GM12878 (cell line): Measurements from ENCODE around the gene NCL. TPM values are rescaled to one million over a fixed set of nuclear protein-coding genes. Genes with fewer than 3 reads are reported as not detected.

Experiments
- ATAC-seq: fragments of 200-7000 bp; cut with Tn5 transposase; 3 replicates; pipeline ENCODE4 v1.9.1; 2020; ENCODE audit warnings: mild to moderate bottlenecking, moderate library complexity
- BruUV-seq: library from RNA; stranded (reverse); fragments of 400-500 nt; replicated peaks from 2 replicates; lab custom pipeline; 2021; lab: Mats Ljungman, UMichigan
- CTCF ChIA-PET: fragments of 300-600 bp; sonication (Branson Sonifier 250); formaldehyde crosslinking; extraction: SDS; loops from one replicate; lab custom pipeline; 2021; ENCODE audit warnings: inconsistent platforms; lab: Yijun Ruan, JAX
- POLR2A ChIA-PET: fragments of 350-600 bp; formaldehyde crosslinking; extraction: SDS; loops from one replicate; lab custom pipeline; 2021; ENCODE audit warnings: inconsistent platforms; lab: Charles Lee
- RAD21 ChIA-PET: fragments of 300-600 bp; sonication (Branson Sonifier 250); formaldehyde crosslinking; loops from one replicate; lab custom pipeline; 2023; ENCODE audit warnings: antibody characterized with exemption; ENCODE audit not compliant: unreplicated experiment; lab: Charles Lee
- SMC1A ChIA-PET: fragments of 300-600 bp; sonication (Branson Sonifier 250); formaldehyde crosslinking; loops from one replicate; lab custom pipeline; 2023; ENCODE audit not compliant: unreplicated experiment, uncharacterized antibody; lab: Charles Lee
- DNase-seq: peaks from one replicate; pipeline ENCODE4 v3.0.0-alpha.2; 2011; ENCODE audit warnings: low read depth, low spot score
- FAIRE-seq: peaks from 3 replicates; lab custom pipeline; 2011; peaks lifted over from hg19 to GRCh38; lab: Jason Lieb, UNC
- H2AFZ ChIP-seq: 2 replicates; pipeline ENCODE4 v1.6.0; 2011; ENCODE audit warnings: low read depth, low read length, control low read depth; ENCODE audit not compliant: control insufficient read depth
- H3K27ac ChIP-seq: 2 replicates; pipeline ENCODE4 v1.5.1; 2011; ENCODE audit warnings: control low read depth; ENCODE audit not compliant: control insufficient read depth, insufficient read depth
- H3K27me3 ChIP-seq, 2 experiments: replicated peaks in 1 of 2; 2 replicates each; pipeline versions ENCODE4 v1.6.0 to v1.6.1; 2011; ENCODE audit warnings: low read length in 1 of 2; ENCODE audit not compliant: control insufficient read depth in 2 of 2, insufficient read depth in 2 of 2
- H3K36me3 ChIP-seq, 2 experiments: 2 replicates each; pipeline ENCODE4 v1.5.1; 2011; ENCODE audit warnings: low read length in 1 of 2; ENCODE audit not compliant: control insufficient read depth in 2 of 2, insufficient read depth in 2 of 2
- H3K4me1 ChIP-seq: 2 replicates; pipeline ENCODE4 v1.6.1; 2011; ENCODE audit warnings: mild to moderate bottlenecking, low read length, moderate library complexity, mixed read lengths; ENCODE audit not compliant: control insufficient read depth, insufficient read depth
- H3K4me2 ChIP-seq: 2 replicates; pipeline ENCODE4 v1.6.0; 2011; ENCODE audit warnings: control low read depth; ENCODE audit not compliant: control insufficient read depth, insufficient read depth
- H3K4me3 ChIP-seq: fragments of 200-600 bp; sonication (generic); 2 replicates; pipeline ENCODE4 v1.5.1; 2016
- H3K79me2 ChIP-seq: 2 replicates; pipeline ENCODE4 v1.6.0; 2011; ENCODE audit warnings: low read length; ENCODE audit not compliant: control insufficient read depth, insufficient read depth
- H3K9ac ChIP-seq: 2 replicates; pipeline ENCODE4 v1.8.0; 2011; ENCODE audit warnings: low read length, control low read depth, mixed read lengths; ENCODE audit not compliant: control insufficient read depth, insufficient read depth
- H3K9me3 ChIP-seq: replicated peaks from 3 replicates; pipeline ENCODE4 v1.5.1; 2011; ENCODE audit warnings: mild to moderate bottlenecking, low read length; ENCODE audit not compliant: control insufficient read depth, insufficient read depth
- H4K20me1 ChIP-seq: 2 replicates; pipeline ENCODE4 v1.6.0; 2011; ENCODE audit not compliant: control insufficient read depth, insufficient read depth
- POLR2A ChIP-seq: IDR thresholded peaks from 2 replicates; pipeline ENCODE4 v1.6.1; 2011; ENCODE audit warnings: low read depth, mild to moderate bottlenecking, low read length
- POLR2AphosphoS2 ChIP-seq: IDR thresholded peaks from 2 replicates; pipeline ENCODE4 v1.6.1; 2011; ENCODE audit warnings: low read depth, mild to moderate bottlenecking, low read length, improper control_type of control experiment, moderate library complexity
- POLR2AphosphoS5 ChIP-seq: IDR thresholded peaks from 2 replicates; pipeline ENCODE4 v1.6.1; 2011; ENCODE audit warnings: mild to moderate bottlenecking, low read length, inconsistent platforms
- ZSCAN29 ChIP-seq: fragments of 450-650 bp; IDR thresholded peaks from 2 replicates; pipeline ENCODE4 v1.6.1; 2017; ENCODE audit warnings: mild to moderate bottlenecking, moderate library complexity
- WGBS: methylation state at CpG from one replicate; pipeline ENCODE4 v1.1.6; 2016; ENCODE audit warnings: low lambda C conversion rate; ENCODE audit not compliant: insufficient replicate concordance, insufficient coverage; ENCODE audit errors: missing lambda C conversion rate; 5-methylcytosine and 5-hydroxymethylcytosine counted together
- in situ Hi-C: fragments of 300-500 bp; cut with MboI; formaldehyde crosslinking; loops from 9 replicates; pipeline ENCODE4 v1.14.3; 2018; ENCODE audit warnings: mixed read lengths
- intact Hi-C: fragments of 100-400 bp; cut with micrococcal nuclease; formaldehyde crosslinking; loops from one replicate; pipeline ENCODE4 v1.14.2; 2022; ENCODE audit not compliant: unreplicated experiment
- polyA plus RNA-seq, 11 experiments: library from polyadenylated mRNA; depleted of rRNA in 4 of 11; unstranded in 6 of 11; stranded (reverse) in 5 of 11; fragments of >200 nt; fragmentation: Nextera tagmentation in 4 of 11; fragmentation: Illumina TruSeq in 1 of 11; extraction: Ambion mirVana in 4 of 11; extraction: Trizol in 1 of 11; gene quantifications; 1 replicate in 1 of 11; 2 replicates in 10 of 11; pipeline versions ENCODE4 v1.2.1 to v1.2.3, GENCODE V29; 2011 to 2016; ENCODE audit warnings: inconsistent platforms in 2 of 11, missing spikeins in 2 of 11, low read depth in 1 of 11
- total RNA-seq, 4 experiments: library from RNA; depleted of rRNA in 3 of 4; stranded (reverse); fragments of >200 nt in 3 of 4; fragmentation: Illumina TruSeq in 1 of 4; extraction: Trizol in 1 of 4; gene quantifications; 2 replicates each; pipeline versions ENCODE4 v1.2.1 to v1.2.3, GENCODE V29; 2013 to 2021

The NCL gene
- total and polyA plus RNA-seq, 10 of the 15 experiments (the other 5 are each of a cell fraction or from before 2014, with no cell fraction given): 123 to 1,207 (median 529) TPM

- in situ Hi-C loops: no loop called here
These were observed 8.4 kb downstream of the NCL start for GRCh38 chr2:231455890-231456289.

GRCh38 chr2:231455222-231455621 lies 9.1 kb downstream of the NCL start:
- in situ Hi-C loops: no loop called here
- no peak overlapping the region for H3K27ac ChIP-seq
- ChIA-PET RAD21 (interaction anchor here (1.3 to 6.0 kb wide), 2 partner anchors 55 to 227 kb away, joined by 3 to 59 read pairs; no protein-coding TSS in a partner anchor), CTCF (interaction anchor here (0.6 to 6.5 kb wide), 5 partner anchors 7 to 352 kb away, joined by 3 to 63 read pairs (median 9); partner anchors contain the start of gene ARMC9)
- no peak overlapping the region for H2AFZ ChIP-seq
- FAIRE-seq (no peak), DNase-seq (no peak)
- H3K27me3 ChIP-seq: no peaks in the 10 kb centered on the region
- H3K4me3 ChIP-seq: no peak overlapping the region
- peaks cover 40 to 70% of the 10 kb centered on the region in 2 experiments for H3K36me3 ChIP-seq
- TF ChIP-seq POLR2A (peak; percentile 60; the same call in 1 of the 2 replicates), ZSCAN29 (no peak), POLR2AphosphoS5 (peak; percentile 51; the same call in 1 of the 2 replicates)
- TF ChIP-seq, all 136 proteins: peak for 2
- intact Hi-C loops: no loop called here
- Histone ChIP-seq H3K4me2 (no peak overlapping the region), H3K79me2 (peaks cover 16% of the 10 kb centered on the region), H4K20me1 (no peaks in the 10 kb centered on the region; the same call in 1 of the 2 replicates), H3K4me1 (no peaks in the 10 kb centered on the region), H3K9ac (no peak overlapping the region), H3K9me3 (no peaks in the 10 kb centered on the region)
- SMC1A ChIA-PET: interaction anchor here (0.7 to 0.9 kb wide), 3 partner anchors 9 to 28 kb away, joined by 3 to 4 read pairs (median 3); partner anchors contain the start of gene NCL
- POLR2A ChIA-PET: interaction anchor here (4.1 kb wide), 1 partner anchor 8 kb away, joined by 20 read pairs; the partner anchor contains the start of gene NCL
- 88% methylated on average over 11 of the region's 11 CpGs for WGBS
- BruUV-seq: no TSS peak
- no peak for ATAC-seq

More at GRCh38 chr2:231455890-231456289, 8.4 kb downstream of the NCL start:
- TF ChIP-seq POLR2A: no peak
- TF ChIP-seq POLR2AphosphoS5: peak; percentile 16
- peak; percentile 6; the same call in 1 of the 2 replicates for TF ChIP-seq POLR2AphosphoS2
- ChIA-PET CTCF (interaction anchor here (1.9 to 6.5 kb wide), 3 partner anchors 27 to 352 kb away, joined by 9 to 63 read pairs (median 9); no protein-coding TSS in a partner anchor), POLR2A (no interaction called here), RAD21 (interaction anchor here (1.3 to 6.0 kb wide), 2 partner anchors 55 to 228 kb away, joined by 3 to 59 read pairs; no protein-coding TSS in a partner anchor), SMC1A (interaction anchor here (0.7 to 1.1 kb wide), 4 partner anchors 8 to 49 kb away, joined by 3 to 4 read pairs (median 3); partner anchors contain the start of gene NCL)
- Histone ChIP-seq H3K9me3 (no peaks in the 10 kb centered on the region), H4K20me1 (no peaks in the 10 kb centered on the region; the same call in 1 of the 2 replicates), H3K4me2 (no peak overlapping the region), H3K4me3 (no peak overlapping the region), H3K4me1 (no peaks in the 10 kb centered on the region), H3K9ac (no peak overlapping the region), H3K79me2 (peaks cover 23% of the 10 kb centered on the region), H3K27me3 (no peaks in the 10 kb centered on the region), H3K36me3 (peaks cover 44 to 75% of the 10 kb centered on the region in 2 experiments), H2AFZ (no peak overlapping the region), H3K27ac (no peak overlapping the region)
- no peak for FAIRE-seq
- ATAC-seq: no peak
- no TSS peak for BruUV-seq
- intact Hi-C loops: no loop called here
- no peak for DNase-seq
- 89% methylated on average over 6 of the region's 6 CpGs for WGBS
